ENCODE measurements around the gene SLC27A1.

SLC27A1 gene

GRCh38 chr19:17470068-17470841 lies at the start of gene SLC27A1:
SLC27A1 (plus strand) TSS chr19:17470524; CDS start chr19:17470541, 17 bp downstream.
- TF ChIP-seq, protein P1, sequence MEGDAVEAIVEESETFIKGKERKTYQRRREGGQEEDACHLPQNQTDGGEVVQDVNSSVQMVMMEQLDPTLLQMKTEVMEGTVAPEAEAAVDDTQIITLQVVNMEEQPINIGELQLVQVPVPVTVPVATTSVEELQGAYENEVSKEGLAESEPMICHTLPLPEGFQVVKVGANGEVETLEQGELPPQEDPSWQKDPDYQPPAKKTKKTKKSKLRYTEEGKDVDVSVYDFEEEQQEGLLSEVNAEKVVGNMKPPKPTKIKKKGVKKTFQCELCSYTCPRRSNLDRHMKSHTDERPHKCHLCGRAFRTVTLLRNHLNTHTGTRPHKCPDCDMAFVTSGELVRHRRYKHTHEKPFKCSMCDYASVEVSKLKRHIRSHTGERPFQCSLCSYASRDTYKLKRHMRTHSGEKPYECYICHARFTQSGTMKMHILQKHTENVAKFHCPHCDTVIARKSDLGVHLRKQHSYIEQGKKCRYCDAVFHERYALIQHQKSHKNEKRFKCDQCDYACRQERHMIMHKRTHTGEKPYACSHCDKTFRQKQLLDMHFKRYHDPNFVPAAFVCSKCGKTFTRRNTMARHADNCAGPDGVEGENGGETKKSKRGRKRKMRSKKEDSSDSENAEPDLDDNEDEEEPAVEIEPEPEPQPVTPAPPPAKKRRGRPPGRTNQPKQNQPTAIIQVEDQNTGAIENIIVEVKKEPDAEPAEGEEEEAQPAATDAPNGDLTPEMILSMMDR (IDR thresholded peaks at IDR 0.05; ENCODE audit: control extremely low read depth, extremely low read depth, low read depth, missing control alignments): no peak
- CTCF ChIA-PET: interaction anchor here (0.9 to 2.6 kb wide), 3 partner anchors 13 to 26 kb away, joined by 3 to 18 read pairs (median 3); partner anchors contain the start of gene TMEM221
- DNase-seq (ENCODE audit: extremely low spot score): peak; percentile 93
- POLR2A ChIA-PET: no interaction called here

DNA sequence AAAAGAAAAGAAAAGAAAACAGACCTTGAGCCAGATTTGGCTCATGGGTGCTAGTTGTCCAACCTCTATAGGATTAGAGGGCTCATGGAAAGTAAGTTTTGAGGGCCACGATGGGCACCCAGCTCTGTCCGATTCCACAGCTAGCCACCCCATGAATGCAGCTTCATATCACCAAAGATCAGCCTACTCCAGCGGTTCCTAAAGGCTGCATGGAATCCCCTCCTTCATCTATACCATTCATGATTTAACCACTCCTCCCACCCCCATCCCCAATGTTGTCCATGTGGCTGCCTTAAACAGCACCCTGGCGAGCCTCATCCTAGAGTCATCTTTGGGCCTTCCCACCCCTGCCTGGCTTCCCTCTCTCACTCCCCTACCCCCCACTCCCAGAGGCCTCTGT lies 48.4 kb upstream of the SLC27A1 start:
- TF ChIP-seq, protein P1 (IDR thresholded peaks at IDR 0.05; ENCODE audit: control extremely low read depth, extremely low read depth, low read depth, missing control alignments): no peak
- ChIA-PET POLR2A (interaction anchor here (0.6 kb wide), 1 partner anchor 73 kb away, joined by 3 read pairs; no protein-coding TSS in a partner anchor), CTCF (interaction anchor here (1.0 kb wide), 1 partner anchor 10 kb away, joined by 4 read pairs; no protein-coding TSS in a partner anchor)
- DNase-seq (ENCODE audit: extremely low spot score): no peak

DNA sequence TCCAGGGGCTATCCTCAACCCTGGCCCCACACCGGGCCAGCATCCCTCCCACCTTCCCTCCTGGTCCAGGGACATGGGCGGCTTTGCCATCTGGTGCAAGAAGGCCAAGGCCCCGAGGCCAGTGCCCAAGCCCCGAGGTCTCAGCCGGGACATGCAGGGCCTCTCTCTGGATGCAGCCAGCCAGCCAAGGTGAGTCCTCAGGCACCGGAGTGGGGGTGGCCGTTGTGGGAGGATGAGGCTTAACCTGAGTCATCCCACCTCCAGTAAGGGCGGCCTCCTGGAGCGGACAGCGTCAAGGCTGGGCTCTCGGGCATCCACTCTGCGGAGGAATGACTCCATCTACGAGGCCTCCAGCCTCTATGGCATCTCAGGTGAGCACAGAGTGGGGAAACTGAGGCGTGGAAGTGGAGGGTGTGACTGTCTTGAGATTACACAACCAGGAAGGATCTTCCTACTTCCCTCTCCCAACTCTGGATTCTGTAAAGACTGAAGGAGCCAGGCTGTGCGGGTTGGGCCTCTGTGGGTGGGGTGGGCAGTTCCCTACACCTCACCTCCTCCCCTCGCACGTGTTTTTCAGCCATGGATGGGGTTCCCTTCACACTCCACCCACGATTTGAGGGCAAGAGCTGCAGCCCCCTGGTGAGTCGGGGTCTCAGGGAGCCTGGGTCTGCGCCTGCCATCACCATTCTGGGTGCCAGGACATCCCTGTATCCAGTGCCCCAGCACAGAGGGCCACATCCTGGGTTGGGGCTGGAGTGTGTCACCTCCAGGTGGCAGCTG lies 46.7 kb upstream of the SLC27A1 start:
- ChIA-PET POLR2A (no interaction called here), CTCF (interaction anchor here (1.0 to 2.5 kb wide), 3 partner anchors 9 to 42 kb away, joined by 3 to 10 read pairs (median 3); no protein-coding TSS in a partner anchor)
- no peak for DNase-seq (ENCODE audit: extremely low spot score)
- TF ChIP-seq, protein P1 (IDR thresholded peaks at IDR 0.05; ENCODE audit: control extremely low read depth, extremely low read depth, low read depth, missing control alignments): no peak

- ChIA-PET CTCF (interaction anchor here (1.1 to 2.5 kb wide), 3 partner anchors 8 to 71 kb away, joined by 3 to 10 read pairs (median 6); no protein-coding TSS in a partner anchor), POLR2A (no interaction called here)
- TF ChIP-seq, protein P1 (IDR thresholded peaks at IDR 0.05; ENCODE audit: control extremely low read depth, extremely low read depth, low read depth, missing control alignments): peak; percentile 72
- peak; percentile 66 for DNase-seq (ENCODE audit: extremely low spot score)
Measured at GRCh38 chr19:17424743-17425365, 45.5 kb upstream of the SLC27A1 start.

- DNase-seq (ENCODE audit: extremely low spot score): no peak
- POLR2A ChIA-PET: interaction anchor here (0.6 to 1.1 kb wide), 2 partner anchors 24 to 151 kb away, joined by 3 read pairs; partner anchors contain the start of gene BST2
- CTCF ChIA-PET: interaction anchor here (1.1 to 1.6 kb wide), 6 partner anchors 10 to 66 kb away, joined by 3 to 4 read pairs (median 3); partner anchors contain the start of genes BST2 and MVB12A
- TF ChIP-seq, protein P1 (IDR thresholded peaks at IDR 0.05; ENCODE audit: control extremely low read depth, extremely low read depth, low read depth, missing control alignments): no peak
Measured at GRCh38 chr19:17429641-17430113, 40.6 kb upstream of the SLC27A1 start.
